Measurements from ENCODE around the gene SULF2.

Gene SULF2

DNA sequence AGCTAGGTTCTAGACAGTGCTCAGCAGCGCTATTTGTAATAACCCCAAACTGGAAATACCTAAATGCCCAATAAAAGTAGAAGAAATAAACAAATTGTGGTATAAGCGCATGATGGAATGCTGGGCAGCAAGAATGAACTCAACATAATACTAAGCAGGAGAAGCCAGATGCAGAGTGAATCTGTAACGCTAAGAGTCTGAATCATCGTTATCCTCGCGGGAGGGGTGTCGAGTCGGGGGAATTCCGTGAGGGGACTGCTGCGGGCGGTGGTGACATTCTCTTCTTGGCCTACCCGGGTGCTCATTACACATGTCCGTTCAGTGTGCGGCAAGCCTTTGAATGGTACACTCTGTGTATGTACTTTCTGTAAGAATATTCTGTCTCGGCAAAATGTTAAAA is 83.7 kb downstream of the SULF2 start:
- no peak for ATAC-seq
- no peak for TF ChIP-seq ZFP30 (CRISPR knock-in tag; IDR thresholded peaks at IDR 0.05)
- TF ChIP-seq ZNF565 (CRISPR knock-in tag; conservative IDR thresholded peaks at IDR 0.05; ENCODE audit: low read depth), result no peak
- TF ChIP-seq TCF4 (CRISPR knock-in tag; IDR thresholded peaks at IDR 0.05; ENCODE audit: borderline replicate concordance), result no peak
- TF ChIP-seq PATZ1 (CRISPR knock-in tag; IDR thresholded peaks at IDR 0.05; ENCODE audit: borderline replicate concordance), result no peak
- no peak for TF ChIP-seq OSR1 (CRISPR knock-in tag; IDR thresholded peaks at IDR 0.05)
- TF ChIP-seq RARB (CRISPR knock-in tag; IDR thresholded peaks at IDR 0.05), result no peak
- no peak for TF ChIP-seq ZNF8 (CRISPR knock-in tag; IDR thresholded peaks at IDR 0.05)
- TF ChIP-seq ISL1 (CRISPR knock-in tag; IDR thresholded peaks at IDR 0.05), result no peak

- TF ChIP-seq TCF4 (CRISPR knock-in tag; IDR thresholded peaks at IDR 0.05; ENCODE audit: borderline replicate concordance), result no peak
- no peak for TF ChIP-seq ZFP30 (CRISPR knock-in tag; IDR thresholded peaks at IDR 0.05)
- no peak for TF ChIP-seq ZC3H10 (CRISPR knock-in tag; IDR thresholded peaks at IDR 0.05)
- TF ChIP-seq ZNF8 (CRISPR knock-in tag; IDR thresholded peaks at IDR 0.05), result no peak
- TF ChIP-seq ISL1 (CRISPR knock-in tag; IDR thresholded peaks at IDR 0.05), result no peak
- ATAC-seq, result no peak
These were observed 85.0 kb downstream of the SULF2 start for GRCh38 chr20:47700327-47700726.

DNA sequence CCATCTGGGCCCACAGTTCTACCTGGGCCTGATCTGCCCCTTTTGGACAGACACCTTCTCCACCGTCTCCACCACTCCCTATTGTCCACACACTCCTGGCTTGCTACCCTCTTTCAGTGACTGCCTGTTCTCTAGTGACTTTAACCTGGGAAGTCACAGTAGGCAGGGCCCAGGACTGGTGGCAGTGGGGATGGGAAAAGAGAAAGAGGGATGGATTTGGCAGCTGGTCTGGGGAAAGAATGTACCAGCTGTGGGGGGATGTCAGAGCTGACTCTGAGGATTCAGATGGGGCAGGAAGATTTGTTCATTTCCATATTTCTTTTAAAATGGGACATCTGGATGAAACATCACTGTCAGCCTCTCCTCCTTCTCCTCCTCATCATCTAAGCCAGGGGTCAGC is 85.5 kb downstream of the SULF2 start:
- ATAC-seq, result no peak
- no peak for TF ChIP-seq PPARA (CRISPR knock-in tag; IDR thresholded peaks at IDR 0.05; ENCODE audit: borderline replicate concordance)
- TF ChIP-seq ZFP30 (CRISPR knock-in tag; IDR thresholded peaks at IDR 0.05), result no peak
- no peak for TF ChIP-seq TOX (CRISPR knock-in tag; IDR thresholded peaks at IDR 0.05; ENCODE audit: borderline replicate concordance)
- TF ChIP-seq, protein P1, sequence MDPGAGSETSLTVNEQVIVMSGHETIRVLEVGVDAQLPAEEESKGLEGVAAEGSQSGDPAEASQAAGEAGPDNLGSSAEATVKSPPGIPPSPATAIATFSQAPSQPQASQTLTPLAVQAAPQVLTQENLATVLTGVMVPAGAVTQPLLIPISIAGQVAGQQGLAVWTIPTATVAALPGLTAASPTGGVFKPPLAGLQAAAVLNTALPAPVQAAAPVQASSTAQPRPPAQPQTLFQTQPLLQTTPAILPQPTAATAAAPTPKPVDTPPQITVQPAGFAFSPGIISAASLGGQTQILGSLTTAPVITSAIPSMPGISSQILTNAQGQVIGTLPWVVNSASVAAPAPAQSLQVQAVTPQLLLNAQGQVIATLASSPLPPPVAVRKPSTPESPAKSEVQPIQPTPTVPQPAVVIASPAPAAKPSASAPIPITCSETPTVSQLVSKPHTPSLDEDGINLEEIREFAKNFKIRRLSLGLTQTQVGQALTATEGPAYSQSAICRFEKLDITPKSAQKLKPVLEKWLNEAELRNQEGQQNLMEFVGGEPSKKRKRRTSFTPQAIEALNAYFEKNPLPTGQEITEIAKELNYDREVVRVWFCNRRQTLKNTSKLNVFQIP (CRISPR knock-in tag; IDR thresholded peaks at IDR 0.05; ENCODE audit: borderline replicate concordance, low read depth), result no peak
- TF ChIP-seq, protein P2, sequence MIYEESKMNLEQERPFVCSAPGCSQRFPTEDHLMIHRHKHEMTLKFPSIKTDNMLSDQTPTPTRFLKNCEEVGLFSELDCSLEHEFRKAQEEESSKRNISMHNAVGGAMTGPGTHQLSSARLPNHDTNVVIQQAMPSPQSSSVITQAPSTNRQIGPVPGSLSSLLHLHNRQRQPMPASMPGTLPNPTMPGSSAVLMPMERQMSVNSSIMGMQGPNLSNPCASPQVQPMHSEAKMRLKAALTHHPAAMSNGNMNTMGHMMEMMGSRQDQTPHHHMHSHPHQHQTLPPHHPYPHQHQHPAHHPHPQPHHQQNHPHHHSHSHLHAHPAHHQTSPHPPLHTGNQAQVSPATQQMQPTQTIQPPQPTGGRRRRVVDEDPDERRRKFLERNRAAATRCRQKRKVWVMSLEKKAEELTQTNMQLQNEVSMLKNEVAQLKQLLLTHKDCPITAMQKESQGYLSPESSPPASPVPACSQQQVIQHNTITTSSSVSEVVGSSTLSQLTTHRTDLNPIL (CRISPR knock-in tag; IDR thresholded peaks at IDR 0.05; ENCODE audit: low read depth), result no peak
- TF ChIP-seq ZNF565 (CRISPR knock-in tag; conservative IDR thresholded peaks at IDR 0.05; ENCODE audit: low read depth), result no peak
- no peak for TF ChIP-seq BACH2 (CRISPR knock-in tag; IDR thresholded peaks at IDR 0.05; ENCODE audit: borderline replicate concordance)
- TF ChIP-seq SNAI2 (CRISPR knock-in tag; IDR thresholded peaks at IDR 0.05), result no peak
- TF ChIP-seq TCF4 (CRISPR knock-in tag; IDR thresholded peaks at IDR 0.05; ENCODE audit: borderline replicate concordance), result no peak
- TF ChIP-seq ZNF70 (CRISPR knock-in tag; IDR thresholded peaks at IDR 0.05), result no peak
- no peak for TF ChIP-seq ZC3H10 (CRISPR knock-in tag; IDR thresholded peaks at IDR 0.05)
- TF ChIP-seq GLIS3 (CRISPR knock-in tag; IDR thresholded peaks at IDR 0.05), result no peak
- TF ChIP-seq ESRRG (CRISPR knock-in tag; IDR thresholded peaks at IDR 0.05), result no peak
- TF ChIP-seq RARB (CRISPR knock-in tag; IDR thresholded peaks at IDR 0.05), result no peak
- no peak for TF ChIP-seq ZFP3 (CRISPR knock-in tag; IDR thresholded peaks at IDR 0.05)
- no peak for TF ChIP-seq ISL1 (CRISPR knock-in tag; IDR thresholded peaks at IDR 0.05)
- TF ChIP-seq CSDC2 (CRISPR knock-in tag; IDR thresholded peaks at IDR 0.05), result no peak

DNA sequence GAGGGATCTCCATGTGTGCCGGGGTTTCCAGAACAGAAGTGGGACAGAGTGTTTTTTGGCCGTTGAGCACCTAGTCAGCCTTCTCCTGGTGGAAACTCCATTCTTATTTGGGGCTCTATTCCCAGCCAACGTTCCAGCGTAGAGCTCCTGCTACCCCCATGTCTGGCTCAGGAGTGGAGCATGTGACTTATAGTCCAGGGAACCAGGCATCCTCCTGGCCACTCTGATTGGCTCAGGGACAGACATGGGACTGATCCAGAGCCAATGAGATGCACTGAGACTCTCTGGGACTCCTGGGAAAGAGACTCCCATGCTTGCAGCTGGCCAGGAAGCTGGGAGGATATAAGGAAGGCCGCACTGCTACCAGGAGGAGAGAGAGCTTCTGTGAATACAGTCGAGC is 87.1 kb downstream of the SULF2 start:
- TF ChIP-seq ZC3H10 (CRISPR knock-in tag; IDR thresholded peaks at IDR 0.05) (no peak), PATZ1 (CRISPR knock-in tag; IDR thresholded peaks at IDR 0.05; ENCODE audit: borderline replicate concordance) (no peak), ZFP3 (CRISPR knock-in tag; IDR thresholded peaks at IDR 0.05) (no peak)
- no peak for ATAC-seq

DNA sequence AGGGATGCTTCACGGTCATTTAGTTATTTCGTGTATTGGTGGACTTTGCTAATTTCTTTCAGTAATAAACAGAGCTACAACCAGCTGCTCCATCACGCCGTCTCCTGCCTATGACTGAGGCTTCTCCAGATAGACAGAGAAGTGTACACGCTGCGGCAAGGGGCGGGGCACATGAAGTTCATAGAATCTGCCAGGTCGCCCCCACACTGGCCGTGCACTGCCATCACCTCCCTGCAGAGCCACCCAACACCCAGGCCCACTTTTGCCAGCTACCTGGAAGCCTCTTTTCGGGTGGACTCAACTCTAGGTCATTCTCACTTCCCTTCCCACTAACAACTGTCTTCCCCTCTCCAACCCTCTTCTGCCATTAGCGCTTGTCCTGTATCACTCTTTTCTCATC is 88.4 kb downstream of the SULF2 start:
- no peak for ATAC-seq

More for the DNA sequence above, 88.4 kb downstream of the SULF2 start:
- TF ChIP-seq SNAI2 (CRISPR knock-in tag; IDR thresholded peaks at IDR 0.05) (no peak), PPARA (CRISPR knock-in tag; IDR thresholded peaks at IDR 0.05; ENCODE audit: borderline replicate concordance) (no peak), TCF4 (CRISPR knock-in tag; IDR thresholded peaks at IDR 0.05; ENCODE audit: borderline replicate concordance) (no peak), ARNTL (CRISPR knock-in tag; IDR thresholded peaks at IDR 0.05; ENCODE audit: borderline replicate concordance, low read depth) (no peak), ZNF565 (CRISPR knock-in tag; conservative IDR thresholded peaks at IDR 0.05; ENCODE audit: low read depth) (no peak)
- TF ChIP-seq, protein P2 (CRISPR knock-in tag; IDR thresholded peaks at IDR 0.05; ENCODE audit: low read depth), result no peak
- TF ChIP-seq, protein P3, sequence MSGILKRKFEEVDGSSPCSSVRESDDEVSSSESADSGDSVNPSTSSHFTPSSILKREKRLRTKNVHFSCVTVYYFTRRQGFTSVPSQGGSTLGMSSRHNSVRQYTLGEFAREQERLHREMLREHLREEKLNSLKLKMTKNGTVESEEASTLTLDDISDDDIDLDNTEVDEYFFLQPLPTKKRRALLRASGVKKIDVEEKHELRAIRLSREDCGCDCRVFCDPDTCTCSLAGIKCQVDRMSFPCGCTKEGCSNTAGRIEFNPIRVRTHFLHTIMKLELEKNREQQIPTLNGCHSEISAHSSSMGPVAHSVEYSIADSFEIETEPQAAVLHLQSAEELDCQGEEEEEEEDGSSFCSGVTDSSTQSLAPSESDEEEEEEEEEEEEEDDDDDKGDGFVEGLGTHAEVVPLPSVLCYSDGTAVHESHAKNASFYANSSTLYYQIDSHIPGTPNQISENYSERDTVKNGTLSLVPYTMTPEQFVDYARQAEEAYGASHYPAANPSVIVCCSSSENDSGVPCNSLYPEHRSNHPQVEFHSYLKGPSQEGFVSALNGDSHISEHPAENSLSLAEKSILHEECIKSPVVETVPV (CRISPR knock-in tag; IDR thresholded peaks at IDR 0.05), result no peak
